Activated CD8-positive, alpha-beta memory T cell treated with anti-CD3 and anti-CD28 coated beads for 36 hours (primary cell): ENCODE data around the gene STAT1. TPM values are rescaled to one million over a fixed set of nuclear protein-coding genes. Genes with fewer than 3 reads are reported as not detected.
"Not testable (repeated sequence)": the region's sequence is repeated elsewhere in the genome, so short reads cannot be mapped to it uniquely, and the experiment has no call there.

ENCODE experiments used
- CTCF ChIA-PET: fragments of 350-600 bp; sonication (Branson Sonifier 250); formaldehyde crosslinking; loops from one replicate; lab custom pipeline; 2021; ENCODE audit warnings: antibody characterized with exemption; lab: Charles Lee
- POLR2A ChIA-PET: fragments of 350-600 bp; sonication (Branson Sonifier 250); formaldehyde crosslinking; loops from one replicate; lab custom pipeline; 2021; ENCODE audit warnings: antibody characterized with exemption; lab: Charles Lee
- total RNA-seq, 2 experiments: library from RNA; stranded (reverse); gene quantifications; one replicate each; pipeline ENCODE4 v1.2.3, GENCODE V29; 2021

STAT1 gene
- total RNA-seq, 2 experiments from 2014 or later = 107 to 109 TPM

GRCh38 chr2:190996947-190997346, 17.0 kb downstream of the STAT1 start:
- CTCF ChIA-PET = interaction anchor here (1.9 kb wide), 1 partner anchor 15 kb away, joined by 5 read pairs; no protein-coding TSS in a partner anchor
- POLR2A ChIA-PET = interaction anchor here (0.9 to 1.1 kb wide), 2 partner anchors 11 to 12 kb away, joined by 3 read pairs; no protein-coding TSS in a partner anchor

GRCh38 chr2:190996338-190996946, 17.5 kb downstream of the STAT1 start:
- CTCF ChIA-PET = interaction anchor here (0.9 to 1.9 kb wide), 2 partner anchors 16 to 159 kb away, joined by 3 to 5 read pairs; no protein-coding TSS in a partner anchor
- POLR2A ChIA-PET = no interaction called here

GRCh38 chr2:190995315-190995714, 18.7 kb downstream of the STAT1 start:
- CTCF ChIA-PET, POLR2A ChIA-PET: not testable (repeated sequence)

GRCh38 chr2:190994148-190994547, 19.8 kb downstream of the STAT1 start:
- ChIA-PET CTCF (no interaction called here), POLR2A (no interaction called here)

- ChIA-PET POLR2A (no interaction called here), CTCF (interaction anchor here (0.7 kb wide), 1 partner anchor 18 kb away, joined by 3 read pairs; no protein-coding TSS in a partner anchor)
These were observed 20.7 kb downstream of the STAT1 start for GRCh38 chr2:190993292-190993643.

GRCh38 chr2:190990132-190990531, 23.8 kb downstream of the STAT1 start:
- ChIA-PET CTCF (interaction anchor here (1.5 kb wide), 1 partner anchor 40 kb away, joined by 3 read pairs; no protein-coding TSS in a partner anchor), POLR2A (no interaction called here)

- ChIA-PET CTCF (interaction anchor here (1.5 kb wide), 1 partner anchor 39 kb away, joined by 3 read pairs; no protein-coding TSS in a partner anchor), POLR2A (no interaction called here)
These were observed 25.1 kb downstream of the STAT1 start for GRCh38 chr2:190988910-190989309.

- CTCF ChIA-PET = no interaction called here
- POLR2A ChIA-PET = no interaction called here
These were observed 26.0 kb downstream of the STAT1 start for GRCh38 chr2:190987938-190988337.

GRCh38 chr2:190987116-190987515, 26.9 kb downstream of the STAT1 start:
- POLR2A ChIA-PET = interaction anchor here (0.5 kb wide), 1 partner anchor 25 kb away, joined by 3 read pairs; no protein-coding TSS in a partner anchor

GRCh38 chr2:190986221-190986953, 27.6 kb downstream of the STAT1 start:
- ChIA-PET POLR2A (interaction anchor here (0.5 to 0.7 kb wide), 2 partner anchors 11 to 26 kb away, joined by 3 read pairs; no protein-coding TSS in a partner anchor), CTCF (no interaction called here)

More at GRCh38 chr2:190987116-190987515, 26.9 kb downstream of the STAT1 start:
- CTCF ChIA-PET = no interaction called here

GRCh38 chr2:190984595-190984994, 29.4 kb downstream of the STAT1 start:
- ChIA-PET CTCF (no interaction called here), POLR2A (interaction anchor here (1.0 kb wide), 1 partner anchor 13 kb away, joined by 3 read pairs; no protein-coding TSS in a partner anchor)

- ChIA-PET CTCF (no interaction called here), POLR2A (interaction anchor here (0.6 kb wide), 1 partner anchor 32 kb away, joined by 3 read pairs; the partner anchor contains the start of gene STAT1)
These were observed 31.5 kb downstream of the STAT1 start for GRCh38 chr2:190982262-190983034.

- POLR2A ChIA-PET = no interaction called here
These were observed 32.2 kb downstream of the STAT1 start for GRCh38 chr2:190981733-190982132.

GRCh38 chr2:190981333-190981732, 32.6 kb downstream of the STAT1 start:
- POLR2A ChIA-PET = no interaction called here
- CTCF ChIA-PET = no interaction called here

More at GRCh38 chr2:190981733-190982132, 32.2 kb downstream of the STAT1 start:
- CTCF ChIA-PET = no interaction called here

- POLR2A ChIA-PET = no interaction called here
- CTCF ChIA-PET = no interaction called here
These were observed 33.3 kb downstream of the STAT1 start for GRCh38 chr2:190980630-190981209.

GRCh38 chr2:190979906-190980629, 33.9 kb downstream of the STAT1 start:
- CTCF ChIA-PET = interaction anchor here (1.1 kb wide), 1 partner anchor 25 kb away, joined by 3 read pairs; no protein-coding TSS in a partner anchor
- POLR2A ChIA-PET = interaction anchor here (0.6 kb wide), 1 partner anchor 25 kb away, joined by 5 read pairs; no protein-coding TSS in a partner anchor

- ChIA-PET CTCF (no interaction called here), POLR2A (no interaction called here)
These were observed 35.5 kb downstream of the STAT1 start for GRCh38 chr2:190978389-190979053.

GRCh38 chr2:190977505-190977904, 36.5 kb downstream of the STAT1 start:
- CTCF ChIA-PET = no interaction called here
- POLR2A ChIA-PET = no interaction called here
